Peyer's patch (tissue), 4 donors: ENCODE measurements around the gene DDX10.

Experiments used
- CTCF ChIP-seq, 6 experiments: fragments of 450-650 bp in 4 of 6; fragments of 200-600 bp in 2 of 6; sonication (generic) in 1 of 6; IDR thresholded peaks; one replicate each; pipeline ENCODE4 v1.5.1; 2017 to 2019; ENCODE audit warnings: antibody characterized with exemption in 6 of 6, mild to moderate bottlenecking in 3 of 6, moderate library complexity in 1 of 6
- POLR2A ChIP-seq, 2 donors: fragments of 450-650 bp; IDR thresholded peaks; one replicate each; pipeline ENCODE4 v1.5.1; 2017; ENCODE audit warnings: antibody characterized with exemption in 2 of 2, mild to moderate bottlenecking in 2 of 2, moderate library complexity in 2 of 2

GRCh38 chr11:108694846-108695245 is 30.0 kb downstream of the DDX10 start:
- TF ChIP-seq CTCF (IDR thresholded peaks at IDR 0.05): no peak
- no peak for TF ChIP-seq POLR2A (IDR thresholded peaks at IDR 0.05)
